ENCODE measurements around the gene CD14.
"Not testable (repeated sequence)": the region's sequence is repeated elsewhere in the genome, so short reads cannot be mapped to it uniquely, and the experiment has no call there.

DNA sequence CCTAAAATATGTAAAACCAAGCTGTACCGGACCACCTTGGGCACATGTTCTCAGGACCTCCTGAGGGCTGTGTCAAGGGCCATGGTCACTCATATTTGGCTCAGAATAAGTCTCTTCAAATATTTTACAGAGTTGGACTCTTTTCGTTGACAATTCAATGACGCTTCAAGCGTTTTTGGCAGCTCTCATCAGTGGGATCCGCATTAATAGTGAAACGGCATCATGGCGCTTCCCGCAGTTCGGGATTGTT, 5.8 kb upstream of the CD14 start:
- not testable (repeated sequence) for TF ChIP-seq CTCF, POLR2A (IDR thresholded peaks at IDR 0.05)

Data from esophagus squamous epithelium (tissue), 4 donors.